Psoas muscle (tissue), 8 donors: ENCODE results near the gene SETD1B. TPM values are rescaled to one million over a fixed set of nuclear protein-coding genes. Genes with fewer than 3 reads are reported as not detected.

Experiments used
- ATAC-seq, 4 donors: fragments of 200-7000 bp; cut with Tn5 transposase; one replicate each; pipeline ENCODE4 v1.9.1; 2020; ENCODE audit warnings: moderate library complexity in 3 of 4, mild to moderate bottlenecking in 2 of 4
- DNase-seq, 2 donors: peaks; one replicate each; pipeline ENCODE4 v3.0.0-alpha.2; 2020
- H3K27ac ChIP-seq: fragments of 200-600 bp; one replicate; pipeline ENCODE4 v1.8.0; 2022
- H3K27me3 ChIP-seq, 3 donors: fragments of 200-600 bp in 1 of 3; one replicate each; pipeline versions ENCODE4 v1.6.1 to v1.8.0; 2013 to 2022; ENCODE audit warnings: low read length in 2 of 3, mild to moderate bottlenecking in 2 of 3, moderate library complexity in 1 of 3; ENCODE audit not compliant: insufficient read depth in 3 of 3
- H3K36me3 ChIP-seq, 2 donors: fragments of 200-600 bp in 1 of 2; one replicate each; pipeline versions ENCODE4 v1.6.1 to v1.8.0; 2013 to 2022; ENCODE audit warnings: low read depth in 1 of 2, mild to moderate bottlenecking in 1 of 2, moderate library complexity in 1 of 2; ENCODE audit not compliant: insufficient read depth in 1 of 2
- H3K4me1 ChIP-seq: fragments of 200-600 bp; one replicate; pipeline ENCODE4 v1.8.0; 2022
- H3K4me3 ChIP-seq: fragments of 200-600 bp; one replicate; pipeline ENCODE4 v1.8.0; 2022; ENCODE audit warnings: mild to moderate bottlenecking
- H3K9me3 ChIP-seq: fragments of 200-600 bp; one replicate; pipeline ENCODE4 v1.8.0; 2022
- WGBS, 3 donors: extraction: QIAGEN DNeasy Blood & Tissue Kit; methylation state at CpG; one replicate each; pipeline versions ENCODE4 v1.1.6 to v1.1.7; 2013; 5-methylcytosine and 5-hydroxymethylcytosine counted together
- intact Hi-C, 2 donors: fragments of 100-400 bp; cut with DNase I; formaldehyde crosslinking; loops; one replicate each; pipeline versions ENCODE4 v1.11.0 to v1.14.2; 2022
- polyA plus RNA-seq, 3 donors: library from polyadenylated mRNA; stranded (reverse); fragments of 200-250 nt; gene quantifications; one replicate each; pipeline ENCODE4 v1.2.3, GENCODE V29; 2013
- total RNA-seq, 4 donors: library from RNA; stranded (reverse); fragmentation: NEBNext Ultra II Directional in 2 of 4; extraction: Animal tissue kit (Norgen Biotek cat#: 25700) in 2 of 4; gene quantifications; one replicate each; pipeline versions ENCODE4 v1.2.1 to v1.2.4, GENCODE V29; 2021 to 2023
- TF ChIP-seq, protein P1 (sequence below): fragments of 200-600 bp; IDR thresholded peaks from one replicate; pipeline ENCODE4 v1.8.0; 2022; ENCODE audit warnings: antibody characterized with exemption
- donor health status: healthy with polysubstance abuse.
- donor health status: DM: no; HTN: no; CAD: no; lungs with moderate emphysema.
- donor health status: Bipolar disorder and iron deficiency.
- donor health status: healthy.
- donor health status: DM: yes; HTN: yes; CAD: no.
- donor health status: DM: no; HTN: no; CAD: no.
- donor health status: DM: no; HTN: no; CAD: no.
- donor health status: DM: yes; HTN: yes; CAD: no.

SETD1B gene
- total and polyA plus RNA-seq, 7 donors = 2.8 to 13.0 (median 9.2) TPM

DNA sequence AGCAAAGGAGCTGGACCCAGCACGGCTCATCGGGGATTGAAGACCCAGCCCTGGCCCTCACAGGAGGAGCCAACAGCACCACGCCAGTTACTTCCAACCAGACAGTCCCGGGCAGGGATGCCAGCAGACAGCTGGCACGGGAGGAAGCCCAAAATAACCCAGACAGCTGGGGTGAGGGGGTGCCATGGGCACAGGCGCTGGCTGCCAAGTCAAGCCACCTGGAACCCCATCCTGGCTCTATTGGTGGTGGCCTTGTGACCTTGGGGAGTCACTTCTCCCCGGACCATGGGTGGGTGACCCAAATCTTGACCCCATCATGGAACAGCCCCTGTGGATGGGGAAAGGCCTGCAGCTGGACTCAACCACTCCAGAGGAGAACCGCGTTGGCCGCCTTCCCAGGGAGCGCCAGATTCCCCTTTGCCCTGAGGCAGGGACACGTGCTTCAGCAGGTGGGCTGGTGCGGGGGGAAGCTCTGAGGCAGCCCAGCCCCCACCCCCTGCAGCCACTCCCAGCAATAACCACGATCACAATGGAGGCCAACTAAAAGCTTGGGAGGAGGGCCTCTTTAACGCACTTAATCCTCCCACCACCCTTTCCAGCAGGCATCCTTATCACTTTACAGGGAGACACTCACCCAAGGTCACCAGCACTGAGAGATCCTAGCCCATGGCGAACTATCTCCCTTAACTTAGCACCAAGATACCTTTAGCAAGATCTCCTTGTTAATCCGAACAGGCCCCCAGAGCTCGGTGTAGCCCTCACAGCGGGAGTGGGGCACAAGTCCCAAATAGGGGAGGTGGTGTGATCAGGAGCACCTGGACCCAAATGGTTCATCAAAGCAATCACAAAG is 5.6 kb upstream of the SETD1B start:
- peaks cover 0 to 14% of the 10 kb centered on the region in 2 donors for H3K36me3 ChIP-seq
- 12 to 18% (median 12%) methylated on average over 19 of the region's 19 CpGs for WGBS, 3 donors
- intact Hi-C loops = loop anchor here (5.0 kb wide), 1 partner anchor 89 kb away; the partner anchor contains the start of gene PSMD9 (in 2 of the 2)
- H3K9me3 ChIP-seq = no peaks in the 10 kb centered on the region
- DNase-seq (peak; percentile 81 to 92), ATAC-seq (peak; percentile 33 to 48 (median 48))
- TF ChIP-seq, protein P1, sequence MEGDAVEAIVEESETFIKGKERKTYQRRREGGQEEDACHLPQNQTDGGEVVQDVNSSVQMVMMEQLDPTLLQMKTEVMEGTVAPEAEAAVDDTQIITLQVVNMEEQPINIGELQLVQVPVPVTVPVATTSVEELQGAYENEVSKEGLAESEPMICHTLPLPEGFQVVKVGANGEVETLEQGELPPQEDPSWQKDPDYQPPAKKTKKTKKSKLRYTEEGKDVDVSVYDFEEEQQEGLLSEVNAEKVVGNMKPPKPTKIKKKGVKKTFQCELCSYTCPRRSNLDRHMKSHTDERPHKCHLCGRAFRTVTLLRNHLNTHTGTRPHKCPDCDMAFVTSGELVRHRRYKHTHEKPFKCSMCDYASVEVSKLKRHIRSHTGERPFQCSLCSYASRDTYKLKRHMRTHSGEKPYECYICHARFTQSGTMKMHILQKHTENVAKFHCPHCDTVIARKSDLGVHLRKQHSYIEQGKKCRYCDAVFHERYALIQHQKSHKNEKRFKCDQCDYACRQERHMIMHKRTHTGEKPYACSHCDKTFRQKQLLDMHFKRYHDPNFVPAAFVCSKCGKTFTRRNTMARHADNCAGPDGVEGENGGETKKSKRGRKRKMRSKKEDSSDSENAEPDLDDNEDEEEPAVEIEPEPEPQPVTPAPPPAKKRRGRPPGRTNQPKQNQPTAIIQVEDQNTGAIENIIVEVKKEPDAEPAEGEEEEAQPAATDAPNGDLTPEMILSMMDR = no peak
- peak overlapping the region; percentile 100 for H3K27ac ChIP-seq
- H3K4me3 ChIP-seq = peak overlapping the region; percentile 86
- H3K27me3 ChIP-seq = no peaks in the 10 kb centered on the region
- H3K4me1 ChIP-seq = peaks cover 52% of the 10 kb centered on the region

DNA sequence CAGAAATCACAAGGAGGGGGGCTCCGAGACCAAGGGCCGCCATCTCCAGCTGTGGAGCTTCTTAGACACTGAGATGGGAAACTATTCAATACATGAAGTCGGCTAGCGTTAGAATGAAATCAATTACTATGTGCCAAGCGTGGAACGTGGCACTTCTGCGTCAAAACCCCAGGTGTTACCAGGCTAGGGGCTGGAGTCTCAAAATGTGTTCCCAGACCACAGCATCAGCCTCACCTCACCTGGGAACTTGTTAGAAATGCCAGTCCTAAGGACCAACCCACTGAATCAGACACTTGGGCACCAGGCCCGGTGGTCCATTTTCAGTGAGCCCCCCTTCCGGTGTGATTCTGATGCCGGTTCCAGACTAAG is 5.0 kb upstream of the SETD1B start:
- Histone ChIP-seq H3K36me3 (peaks cover 0 to 14% of the 10 kb centered on the region in 2 donors), H3K4me3 (peak overlapping the region; percentile 86), H3K27me3 (no peaks in the 10 kb centered on the region), H3K4me1 (peaks cover 49% of the 10 kb centered on the region), H3K9me3 (no peaks in the 10 kb centered on the region), H3K27ac (peak overlapping the region; percentile 100)
- WGBS, 3 donors = 22 to 36% (median 27%) methylated on average over 10 of the region's 10 CpGs
- DNase-seq (peak in 1 of 2 donors; percentile 22), ATAC-seq (no peak)
- TF ChIP-seq, protein P1 = no peak
- intact Hi-C loops = loop anchor here (5.0 kb wide), 1 partner anchor 89 kb away; the partner anchor contains the start of gene PSMD9 (in 2 of the 2)

DNA sequence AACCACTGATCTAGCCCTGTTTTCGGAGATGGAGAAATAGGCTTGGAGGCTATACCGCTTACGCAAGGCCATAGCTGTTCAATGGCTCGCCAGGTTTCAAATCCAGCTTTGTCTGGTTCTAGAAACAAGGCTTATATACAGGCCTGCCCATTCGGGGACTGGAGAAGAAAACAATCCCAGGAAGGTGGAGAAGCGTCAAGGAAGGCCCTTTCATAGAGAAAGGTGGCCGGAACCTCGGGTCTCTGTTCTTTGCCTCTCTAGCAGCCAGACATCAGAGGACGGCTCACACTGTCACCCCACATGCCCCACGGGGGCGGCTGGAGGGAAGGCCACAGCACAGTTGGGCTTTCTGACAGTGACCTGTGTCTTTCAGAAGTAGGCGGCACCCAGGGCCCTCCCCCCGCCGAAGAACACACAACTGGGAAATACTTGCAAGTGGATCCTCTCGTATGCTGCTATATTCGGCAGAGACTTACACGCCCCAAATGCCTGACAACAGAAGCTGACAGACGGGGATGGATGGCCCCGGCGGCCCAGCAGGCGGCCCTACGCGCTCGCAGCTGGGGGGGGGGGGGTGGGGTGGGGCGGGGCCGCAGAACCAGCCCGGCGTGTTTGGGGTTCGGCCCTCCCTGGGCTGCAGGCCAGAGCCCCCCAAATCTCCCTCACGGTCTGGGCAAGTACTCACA is 4.5 kb upstream of the SETD1B start:
- peaks cover 0 to 14% of the 10 kb centered on the region in 2 donors for H3K36me3 ChIP-seq
- H3K9me3 ChIP-seq = no peaks in the 10 kb centered on the region
- ATAC-seq (peak; percentile 50 to 59 (median 54)), DNase-seq (peak; percentile 87 to 92)
- peak overlapping the region; percentile 100 for H3K27ac ChIP-seq
- H3K4me1 ChIP-seq = peaks cover 47% of the 10 kb centered on the region
- TF ChIP-seq, protein P1 = no peak
- peak overlapping the region; percentile 86 for H3K4me3 ChIP-seq
- H3K27me3 ChIP-seq = no peaks in the 10 kb centered on the region
- intact Hi-C loops = loop anchor here (5.0 kb wide), 1 partner anchor 88 kb away; the partner anchor contains the start of gene PSMD9 (in 2 of the 2)
- WGBS, 3 donors = 5 to 9% (median 8%) methylated on average over 16 to 27 of the region's 30 CpGs

DNA sequence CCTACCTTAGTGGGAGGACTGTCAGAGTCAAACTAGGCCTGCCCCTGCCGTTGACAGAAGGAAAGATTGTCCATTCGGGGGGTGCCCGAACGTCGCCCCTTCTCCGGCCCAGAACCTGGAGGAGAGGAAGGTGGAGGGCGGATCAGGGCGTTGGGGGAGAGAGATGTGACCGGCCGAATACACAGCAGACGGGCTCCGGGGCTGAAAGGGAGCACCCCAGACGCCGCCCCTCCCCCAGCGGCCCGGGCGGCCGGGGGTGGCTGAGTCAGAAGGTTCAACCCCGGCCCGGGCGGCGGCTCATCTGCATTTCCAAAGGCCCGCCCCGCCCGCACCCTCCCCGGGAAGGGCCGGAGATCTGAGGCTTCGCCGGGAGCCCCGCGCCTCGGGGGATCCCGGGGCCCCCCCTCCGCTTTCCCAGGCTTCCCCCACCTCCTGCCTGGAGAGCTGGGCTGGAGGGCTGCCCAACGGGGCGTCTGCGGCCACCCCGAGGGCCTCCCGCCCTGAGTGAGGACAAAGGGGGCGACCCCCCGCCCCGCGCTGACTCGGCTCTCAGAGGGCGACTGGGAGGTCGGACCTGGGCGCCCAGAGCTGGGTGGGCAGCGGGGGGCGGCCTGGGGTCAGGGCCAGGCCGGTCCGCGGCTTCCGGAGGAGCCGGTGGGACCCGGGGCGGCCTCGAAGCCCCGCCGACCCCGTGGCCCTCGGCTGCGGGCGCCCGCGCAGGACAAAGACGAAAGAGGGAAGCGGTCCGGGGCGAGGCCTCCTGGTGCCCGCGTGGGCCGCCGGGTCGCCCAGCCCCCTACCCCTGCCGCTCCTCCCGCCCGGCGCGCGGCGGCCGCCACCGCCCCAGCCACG is 3.7 kb upstream of the SETD1B start:
- ATAC-seq = peak; percentile 62 to 66 (median 66)
- Histone ChIP-seq H3K4me1 (peaks cover 40% of the 10 kb centered on the region), H3K27me3 (no peaks in the 10 kb centered on the region), H3K4me3 (peak overlapping the region; percentile 86), H3K27ac (peak overlapping the region; percentile 100), H3K36me3 (peaks cover 0 to 13% of the 10 kb centered on the region in 2 donors), H3K9me3 (no peaks in the 10 kb centered on the region)
- TF ChIP-seq, protein P1 = no peak
- peak; percentile 97 for DNase-seq
- WGBS, 3 donors = 0 to 1% (median 0%) methylated on average over 25 to 84 of the region's 84 CpGs
- intact Hi-C loops = loop anchor here (5.0 kb wide), 1 partner anchor 87 kb away; the partner anchor contains the start of gene PSMD9 (in 2 of the 2)
